Suppressor macrophage treated with lipopolysaccharide for 1 hour (primary cell): ENCODE measurements around the gene MUS81.

Source experiments
- DNase-seq, 3 donors: peaks; one replicate each; pipeline ENCODE4 v3.0.0-alpha.2; 2020 to 2022

The MUS81 gene

GRCh38 chr11:65861165-65861505, 902 bp downstream of the MUS81 start:
- no peak for DNase-seq

DNA sequence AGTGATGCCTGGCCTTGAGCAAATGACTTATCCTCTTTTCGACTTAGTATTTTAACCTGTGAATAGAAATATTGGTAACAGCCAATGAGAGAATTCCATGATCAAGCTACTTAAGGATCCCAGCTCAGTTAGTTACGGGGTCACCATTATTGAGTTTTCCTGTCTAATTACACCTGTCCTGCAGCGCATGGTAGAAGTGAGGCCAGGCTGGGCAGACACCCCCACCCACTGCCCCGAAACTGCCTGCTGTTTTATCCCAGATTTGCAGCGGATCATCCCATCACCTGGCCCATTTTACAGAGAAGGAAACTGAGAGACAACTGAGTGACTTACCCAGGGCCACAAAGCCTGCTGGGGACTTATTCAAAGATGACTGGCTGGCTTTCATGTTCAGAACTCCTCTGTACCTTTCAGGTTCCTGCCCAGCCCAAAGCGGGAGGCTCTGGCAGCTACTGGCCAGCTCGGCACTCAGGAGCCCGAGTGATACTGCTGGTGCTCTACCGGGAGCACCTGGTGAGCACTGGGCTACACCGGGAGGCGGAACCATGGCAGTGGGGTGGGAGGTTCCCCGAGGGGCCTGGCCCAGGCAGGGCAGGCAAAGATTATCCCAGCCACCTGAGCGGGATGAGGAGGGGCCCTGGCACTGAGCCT, 1.4 kb downstream of the MUS81 start:
- no peak for DNase-seq

GRCh38 chr11:65862191-65862735, 2.0 kb downstream of the MUS81 start:
- DNase-seq, result no peak

- no peak for DNase-seq
Observed at GRCh38 chr11:65862941-65863888, 3.0 kb downstream of the MUS81 start.

DNA sequence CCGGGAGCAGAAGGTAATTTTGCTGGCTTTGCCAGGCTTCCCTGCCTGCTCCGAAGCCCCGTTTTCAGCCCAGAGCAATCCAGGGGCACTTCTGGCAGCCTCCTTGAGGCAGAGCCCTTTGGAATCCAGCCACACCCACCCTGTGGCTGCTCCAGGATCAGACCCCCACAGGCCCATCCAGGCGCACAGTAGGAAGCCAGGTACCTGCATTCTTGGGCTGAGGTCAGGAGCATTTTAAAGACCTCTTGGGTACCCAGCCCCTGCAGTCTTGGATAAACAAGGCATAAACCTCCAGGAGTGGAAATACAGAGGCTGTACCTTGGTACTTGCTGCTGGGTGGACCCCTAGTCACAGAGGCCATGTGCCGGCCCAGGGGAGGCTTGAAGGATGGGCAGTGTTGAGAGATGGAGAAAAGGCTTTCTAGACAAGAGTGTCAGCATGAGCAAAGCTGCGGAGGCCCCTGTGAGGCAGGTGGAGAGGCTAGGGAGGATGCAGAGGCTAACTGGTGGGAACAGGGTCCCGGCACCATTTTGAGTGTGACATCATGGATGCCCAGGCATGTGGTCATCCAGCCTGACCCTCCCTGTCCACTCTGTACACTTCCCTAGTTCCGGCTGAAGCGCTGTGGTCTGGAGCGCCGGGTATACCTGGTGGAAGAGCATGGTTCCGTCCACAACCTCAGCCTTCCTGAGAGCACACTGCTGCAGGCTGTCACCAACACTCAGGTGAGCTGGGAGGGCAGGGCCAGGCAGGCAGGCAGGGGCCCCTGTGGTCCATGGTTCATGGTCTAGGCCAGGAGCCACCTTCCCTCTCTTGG, 3.9 kb downstream of the MUS81 start:
- no peak for DNase-seq

GRCh38 chr11:65864706-65865471, 4.7 kb downstream of the MUS81 start:
- DNase-seq, result no peak

GRCh38 chr11:65865550-65866172, 5.4 kb downstream of the MUS81 start:
- no peak for DNase-seq

DNA sequence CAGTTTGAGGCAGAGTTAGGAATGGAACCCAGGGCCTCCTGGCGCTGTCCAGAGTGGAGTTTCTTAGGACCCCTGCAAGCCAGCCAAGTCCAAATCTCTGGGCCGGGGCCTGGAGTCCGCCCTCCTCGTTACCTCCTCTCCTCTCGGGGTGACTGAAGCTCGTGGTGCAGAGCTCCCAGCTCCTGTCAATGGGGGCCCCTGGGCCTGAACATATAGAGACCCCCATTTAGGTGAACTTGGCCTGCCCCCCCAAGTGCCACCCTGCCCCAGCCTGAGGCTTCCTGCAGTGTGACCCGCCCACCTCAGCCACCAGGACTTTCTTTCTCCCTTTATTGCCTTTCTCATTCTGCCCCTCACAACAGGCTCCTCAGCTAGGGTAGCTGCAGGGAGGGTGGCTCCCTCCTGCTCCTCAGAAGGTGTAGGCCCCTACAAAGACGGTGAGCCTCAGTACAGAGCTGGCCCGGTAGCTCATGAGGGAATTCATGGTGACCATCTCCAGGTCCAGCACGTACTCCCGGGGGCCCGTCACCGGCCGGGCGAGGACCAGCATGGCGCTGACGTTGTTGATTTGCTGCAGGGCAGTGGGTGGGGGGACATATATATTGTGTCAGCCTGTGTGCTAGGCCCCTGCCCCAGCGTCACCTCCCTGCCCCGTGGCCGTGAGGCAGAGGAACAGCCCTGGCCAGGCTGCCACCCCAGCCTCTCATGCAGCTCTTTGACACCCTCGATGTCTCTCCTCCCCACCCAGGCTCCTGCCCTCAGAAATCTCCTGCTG, 6.5 kb downstream of the MUS81 start:
- no peak for DNase-seq

DNA sequence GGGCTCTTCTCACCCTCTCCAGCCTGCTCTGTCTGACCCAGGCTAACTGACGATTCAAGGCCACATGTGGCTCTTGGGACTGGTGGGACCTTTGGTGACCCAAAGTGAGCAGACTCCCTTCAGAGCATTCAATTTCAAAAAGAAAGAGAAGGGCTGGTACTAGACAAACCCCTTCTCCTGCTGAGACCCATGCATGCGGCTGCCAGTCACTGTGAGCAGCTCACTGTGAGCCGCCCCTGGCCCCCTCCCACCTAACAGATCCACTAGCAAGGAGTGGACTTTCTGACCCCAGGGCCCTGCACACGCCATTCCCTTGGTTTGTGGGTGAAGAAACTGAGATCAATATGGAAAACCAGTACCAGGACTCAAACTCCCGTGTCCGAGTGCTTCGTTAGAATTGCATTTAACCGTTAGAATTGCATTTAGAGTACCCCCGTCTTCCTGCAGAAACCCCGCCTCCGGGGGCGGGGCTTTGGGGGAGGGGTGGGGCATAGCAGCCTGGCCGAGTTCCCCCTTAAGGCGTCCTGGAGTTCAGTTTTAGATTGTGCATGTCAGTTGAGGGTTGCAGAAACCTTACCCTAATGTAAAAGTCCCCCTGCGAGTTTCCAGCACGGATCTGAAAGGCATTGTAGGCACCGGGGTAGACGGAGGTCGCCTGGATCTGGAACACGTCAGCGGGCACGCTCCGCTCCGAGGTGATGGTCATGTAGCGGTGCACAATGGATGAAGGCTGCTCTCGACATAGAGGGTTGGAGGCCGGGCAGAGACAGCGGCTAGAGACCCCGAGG, 7.2 kb downstream of the MUS81 start:
- DNase-seq, result peak in 1 of 3 donors; percentile 52

DNA sequence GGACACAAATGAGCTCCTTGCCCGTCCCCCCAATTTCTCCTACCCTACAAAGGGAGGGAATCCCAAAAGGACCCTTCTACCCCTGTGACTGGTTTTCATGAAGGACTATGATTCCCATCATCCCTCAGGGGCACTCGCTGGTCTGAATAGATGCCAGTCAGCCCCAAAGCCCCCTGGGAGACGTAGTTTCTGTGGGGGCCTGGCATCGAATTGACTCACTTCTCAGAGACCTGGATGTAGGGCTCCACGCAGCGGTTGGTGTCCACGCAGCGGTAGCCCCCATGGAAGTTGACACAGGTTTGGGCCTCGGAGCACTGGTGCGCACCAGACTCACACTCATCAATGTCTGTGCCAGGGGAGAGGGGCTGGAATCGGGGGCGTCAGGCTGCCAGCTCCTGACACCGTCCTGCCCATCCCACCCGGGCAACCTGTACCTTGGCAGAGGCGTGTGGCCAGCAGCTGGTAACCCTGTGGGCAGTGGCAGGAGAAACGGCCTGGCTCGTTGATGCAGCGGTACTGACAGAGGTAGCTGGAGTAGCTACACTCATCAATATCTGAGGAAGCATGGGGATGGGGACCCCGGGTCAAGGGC, 7.9 kb downstream of the MUS81 start:
- no peak for DNase-seq

GRCh38 chr11:65868907-65869306, 8.7 kb downstream of the MUS81 start:
- DNase-seq, result no peak

GRCh38 chr11:65869643-65870306, 9.5 kb downstream of the MUS81 start:
- no peak for DNase-seq

DNA sequence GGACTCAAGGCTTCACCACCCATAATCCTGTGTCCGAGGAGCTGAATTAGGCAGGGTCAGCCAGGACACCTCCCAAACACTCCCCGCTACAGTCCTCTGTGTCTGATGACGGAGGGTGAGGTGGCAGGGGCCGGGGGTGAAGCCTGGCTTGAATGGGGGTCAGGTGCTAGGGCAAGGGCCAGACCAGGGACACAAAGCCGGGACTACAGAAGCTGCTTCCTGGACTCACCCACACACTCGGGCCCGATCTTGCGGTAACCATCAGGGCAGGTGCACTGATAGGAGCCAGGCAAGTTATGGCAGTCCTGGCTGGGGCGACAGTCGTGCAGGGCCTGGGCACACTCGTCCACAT, 10.1 kb downstream of the MUS81 start:
- DNase-seq, result no peak

DNA sequence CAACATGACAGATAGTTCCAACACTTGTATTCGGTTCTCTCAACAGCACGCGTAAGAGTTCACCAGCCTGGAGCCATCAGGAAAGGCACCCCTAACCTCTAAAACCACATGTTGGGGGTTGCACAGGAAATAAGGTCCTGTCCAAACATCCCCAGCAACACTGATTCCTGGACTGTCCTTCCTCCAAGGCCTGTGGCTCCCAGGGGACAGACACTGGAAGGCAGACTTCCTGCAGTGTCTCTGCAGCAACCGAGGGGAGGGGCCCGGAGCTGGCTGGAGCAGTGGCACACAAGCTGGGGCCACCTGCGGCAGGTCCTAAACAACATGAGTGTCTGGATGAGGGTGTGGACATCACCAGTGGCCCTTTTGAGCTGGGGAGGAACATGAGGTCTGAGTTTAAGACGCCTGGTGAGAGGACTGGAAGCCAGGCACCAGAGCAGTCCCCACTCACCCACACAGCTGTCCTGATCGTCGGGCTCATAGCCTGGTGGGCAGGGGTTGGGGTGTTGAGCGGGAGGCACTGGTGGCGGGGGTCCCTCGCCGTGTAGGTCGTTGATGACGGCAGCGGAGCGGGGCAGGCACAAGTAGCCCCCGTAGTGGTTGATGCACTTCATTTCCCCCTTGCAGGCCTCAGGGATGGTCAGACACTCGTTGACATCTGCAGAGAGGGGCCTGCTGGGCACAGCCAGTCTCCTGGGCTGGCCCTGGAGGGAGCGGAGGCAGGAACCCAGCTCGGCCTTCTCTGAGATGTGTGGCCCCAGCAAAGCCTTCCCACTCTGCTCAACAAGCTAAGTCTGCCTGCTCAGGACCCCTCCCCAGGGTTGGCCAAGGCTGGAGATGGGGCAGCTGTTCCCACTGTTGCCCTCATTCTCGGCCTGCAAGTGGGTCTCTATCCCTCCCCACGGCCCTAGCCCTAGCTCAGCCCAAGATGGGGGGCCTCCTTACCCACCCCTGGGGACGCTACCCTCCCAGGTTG, 10.8 kb downstream of the MUS81 start:
- no peak for DNase-seq

DNA sequence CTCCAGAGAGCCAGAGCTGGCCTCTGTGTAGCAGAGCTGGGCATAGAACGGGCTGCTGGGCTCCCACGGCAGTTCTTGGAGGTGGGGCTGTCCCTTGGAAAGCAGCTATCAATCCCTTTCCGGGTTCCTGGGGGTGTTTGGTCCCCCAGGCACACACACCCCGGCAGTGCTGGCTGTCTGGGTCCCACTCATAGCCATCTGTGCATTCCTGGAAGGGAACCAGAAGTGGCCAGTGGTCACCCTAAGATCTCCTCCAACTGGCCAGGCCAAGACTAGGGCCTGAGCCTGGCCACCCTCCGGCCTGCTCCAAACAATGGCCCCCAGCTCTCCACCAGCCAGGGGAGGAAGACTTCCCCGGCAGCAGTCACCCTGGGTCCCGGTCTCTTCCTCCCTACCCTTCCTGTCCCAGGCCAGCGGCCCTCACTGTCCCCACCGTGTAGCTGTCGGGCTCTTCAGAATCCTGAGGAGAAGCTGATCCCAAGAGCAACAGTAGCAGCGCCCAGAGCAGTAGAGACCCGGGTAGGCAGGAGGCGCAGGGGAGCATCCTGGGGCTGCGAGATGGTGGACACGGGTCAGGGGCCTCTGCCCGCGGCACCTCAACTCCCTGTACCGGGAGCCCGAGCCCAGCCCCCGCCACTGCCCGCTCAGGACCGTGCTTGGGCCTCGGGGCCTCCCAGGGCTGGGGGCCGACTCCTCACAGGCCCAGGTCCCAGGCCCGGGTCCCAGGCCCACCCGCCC, 11.7 kb downstream of the MUS81 start:
- DNase-seq, result no peak

DNA sequence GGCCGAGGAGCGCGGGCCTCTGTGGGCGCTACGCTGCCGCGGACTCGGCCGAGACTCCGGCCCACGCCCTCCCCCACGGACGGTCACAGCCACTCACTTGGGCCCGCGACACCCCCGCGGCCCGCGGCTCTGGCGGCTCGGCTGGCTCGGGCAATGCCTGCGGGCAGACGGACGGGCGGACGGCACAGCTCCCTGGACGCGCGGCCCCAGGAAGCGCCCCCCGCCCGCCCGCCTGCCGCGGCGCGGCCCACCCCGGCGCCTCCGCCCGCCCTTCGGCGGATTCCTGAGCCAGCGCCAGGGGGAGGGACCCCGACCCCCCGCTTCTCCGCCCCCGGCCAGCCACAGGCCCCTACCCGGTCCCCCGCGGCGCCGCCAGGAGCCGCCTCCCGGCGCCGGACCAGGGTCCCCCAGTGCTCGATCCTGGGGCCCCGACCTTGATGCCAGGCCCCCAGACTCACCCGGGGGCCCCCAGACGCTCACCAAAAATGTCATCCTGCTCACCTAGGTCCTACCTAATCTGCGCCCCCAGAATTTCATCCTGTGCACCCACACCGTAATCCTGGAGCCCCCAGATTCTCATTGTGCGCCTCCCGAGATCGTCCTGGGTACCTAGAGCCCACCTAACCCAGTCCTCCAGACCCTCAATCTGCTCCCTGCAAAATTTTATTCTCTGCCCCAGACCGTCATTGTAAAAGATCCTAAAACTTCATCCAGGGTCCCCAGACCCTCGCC, 12.5 kb downstream of the MUS81 start, which contains the start of gene EFEMP2:
EFEMP2 (minus strand) TSS at position 215 of the 732 bp plus-strand sequence. CDS start 446 bp downstream, outside the sequence.
- peak in 2 of 3 donors; percentile 52 to 62 for DNase-seq
